ENCODE measurements around the gene SULT4A1. TPM values are rescaled to one million over a fixed set of nuclear protein-coding genes. Genes with fewer than 3 reads are reported as not detected.

The SULT4A1 gene
- total RNA-seq, 2 experiments from 2014 or later = not detected

GRCh38 chr22:43858156-43858895, 4.0 kb downstream of the SULT4A1 start:
- Mint-ChIP-seq H3K9me3 (peaks cover 6% of the 10 kb centered on the region), H3K36me3 (ENCODE audit: low read depth) (no peaks in the 10 kb centered on the region), H3K27ac (no peak overlapping the region), H3K4me1 (ENCODE audit: low read depth) (peaks cover 4% of the 10 kb centered on the region), H3K27me3 (peaks cover 25% of the 10 kb centered on the region), H3K4me3 (no peak overlapping the region)
- intact Hi-C loops (cut with micrococcal nuclease) = no loop called here
- ChIA-PET CTCF (no interaction called here), POLR2A (no interaction called here)
- no peak for TF ChIP-seq CTCF (IDR thresholded peaks at IDR 0.05)
- ATAC-seq = no peak
- DNase-seq = no peak

- no peak for TF ChIP-seq CTCF (IDR thresholded peaks at IDR 0.05)
- ATAC-seq (no peak), DNase-seq (no peak)
- peaks cover 6% of the 10 kb centered on the region for H3K9me3 Mint-ChIP-seq
- POLR2A ChIA-PET = no interaction called here
- intact Hi-C loops (cut with micrococcal nuclease) = no loop called here
- peaks cover 21% of the 10 kb centered on the region for H3K27me3 Mint-ChIP-seq
- H3K4me3 Mint-ChIP-seq = no peak overlapping the region
- no peaks in the 10 kb centered on the region for H3K4me1 Mint-ChIP-seq (ENCODE audit: low read depth)
- H3K36me3 Mint-ChIP-seq (ENCODE audit: low read depth) = no peaks in the 10 kb centered on the region
- H3K27ac Mint-ChIP-seq = no peak overlapping the region
- CTCF ChIA-PET = no interaction called here
These were observed 4.9 kb downstream of the SULT4A1 start for GRCh38 chr22:43857367-43857766.

- no peak for TF ChIP-seq CTCF (IDR thresholded peaks at IDR 0.05)
- H3K27me3 Mint-ChIP-seq = peaks cover 16% of the 10 kb centered on the region
- no peak overlapping the region for H3K4me3 Mint-ChIP-seq
- H3K36me3 Mint-ChIP-seq (ENCODE audit: low read depth) = no peaks in the 10 kb centered on the region
- ChIA-PET POLR2A (no interaction called here), CTCF (no interaction called here)
- intact Hi-C loops (cut with micrococcal nuclease) = no loop called here
- H3K4me1 Mint-ChIP-seq (ENCODE audit: low read depth) = no peaks in the 10 kb centered on the region
- DNase-seq (no peak), ATAC-seq (no peak)
- H3K27ac Mint-ChIP-seq = no peak overlapping the region
- peaks cover 6% of the 10 kb centered on the region for H3K9me3 Mint-ChIP-seq
These were observed 6.9 kb downstream of the SULT4A1 start for GRCh38 chr22:43855431-43855830.

- Mint-ChIP-seq H3K9me3 (peaks cover 6% of the 10 kb centered on the region), H3K27ac (no peak overlapping the region), H3K4me3 (no peak overlapping the region), H3K36me3 (ENCODE audit: low read depth) (no peaks in the 10 kb centered on the region), H3K27me3 (peaks cover 16% of the 10 kb centered on the region), H3K4me1 (ENCODE audit: low read depth) (no peaks in the 10 kb centered on the region)
- ChIA-PET CTCF (no interaction called here), POLR2A (no interaction called here)
- ATAC-seq (no peak), DNase-seq (no peak)
- intact Hi-C loops (cut with micrococcal nuclease) = no loop called here
- no peak for TF ChIP-seq CTCF (IDR thresholded peaks at IDR 0.05)
These were observed 7.5 kb downstream of the SULT4A1 start for GRCh38 chr22:43854786-43855271.

GRCh38 chr22:43854121-43854785, 8.1 kb downstream of the SULT4A1 start:
- Mint-ChIP-seq H3K36me3 (ENCODE audit: low read depth) (no peaks in the 10 kb centered on the region), H3K27ac (no peak overlapping the region), H3K4me3 (no peak overlapping the region), H3K9me3 (peaks cover 6% of the 10 kb centered on the region), H3K27me3 (peaks cover 16% of the 10 kb centered on the region), H3K4me1 (ENCODE audit: low read depth) (no peaks in the 10 kb centered on the region)
- POLR2A ChIA-PET = no interaction called here
- intact Hi-C loops (cut with micrococcal nuclease) = no loop called here
- ATAC-seq (no peak), DNase-seq (no peak)
- TF ChIP-seq CTCF (IDR thresholded peaks at IDR 0.05) = no peak
- CTCF ChIA-PET = no interaction called here

All from activated CD8-positive, alpha-beta T cell treated with anti-CD3 and anti-CD28 coated beads for 36 hours (primary cell).